ENCODE results near the gene CBR3. TPM values are rescaled to one million over a fixed set of nuclear protein-coding genes. Genes with fewer than 3 reads are reported as not detected.

The CBR3 gene
- total and polyA plus RNA-seq, 7 experiments from 2014 or later: 1.3 to 22.5 (median 5.6) TPM

DNA sequence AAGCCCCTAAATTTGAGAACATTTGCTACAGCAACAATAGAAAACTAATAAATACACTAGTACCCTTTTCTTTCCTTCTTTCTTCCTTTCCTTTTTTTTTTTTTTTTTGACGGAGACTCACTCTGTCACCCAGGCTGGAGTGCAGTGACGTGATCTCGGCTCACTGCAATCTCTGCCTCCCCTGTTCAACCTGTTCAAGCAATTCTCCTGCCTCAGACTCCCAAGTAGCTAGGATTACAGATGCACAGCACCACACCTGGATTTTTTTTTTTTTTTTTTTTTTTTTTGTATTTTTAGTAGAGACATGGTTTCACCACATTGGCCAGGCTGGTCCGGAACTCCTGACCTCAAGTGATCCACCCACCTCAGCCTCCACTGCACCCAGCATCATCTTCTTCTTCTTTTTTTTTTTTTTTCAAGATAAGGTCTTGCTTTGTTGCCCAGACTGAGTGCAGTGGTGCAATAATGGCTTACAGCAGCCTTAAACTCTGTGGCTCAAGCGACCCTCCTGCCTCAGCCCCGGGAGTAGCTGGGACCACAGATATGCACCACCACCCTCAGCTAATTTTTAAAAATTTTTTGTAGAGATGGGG is 19.6 kb upstream of the CBR3 start:
- POLR2A ChIA-PET: interaction anchor here (6.5 kb wide), 1 partner anchor 55 kb away, joined by 30 read pairs; the partner anchor contains the start of gene SETD4
- no peak for DNase-seq
- peaks cover 0 to 2% (median 0%) of the 10 kb centered on the region in 5 donors for H3K27me3 Mint-ChIP-seq
- intact Hi-C loops (cut with micrococcal nuclease): loop anchor here in 1 of 2 donors (10.0 kb wide), 1 partner anchor 710 kb away; no protein-coding TSS in a partner anchor
- peak overlapping the region in 8 of 9 donors; percentile 85 to 98 (median 92) for H3K27ac Mint-ChIP-seq
- ATAC-seq: no peak
- no peak overlapping the region for H3K27ac ChIP-seq (ENCODE audit: low read depth, low read length)
- H3K36me3 Mint-ChIP-seq: no peaks in the 10 kb centered on the region
- H3K9me3 Mint-ChIP-seq: peaks cover 0 to 2% (median 0%) of the 10 kb centered on the region in 11 donors
- peaks cover 0 to 4% (median 0%) of the 10 kb centered on the region in 3 experiments for H3K9me3 ChIP-seq (ENCODE audit: control insufficient read depth in 2 of 3, low read length in 3 of 3)
- H3K4me3 Mint-ChIP-seq: peak overlapping the region in 7 of 10 donors; percentile 35 to 100 (median 67)
- peaks cover 16 to 45% (median 28%) of the 10 kb centered on the region in 7 donors for H3K4me1 Mint-ChIP-seq
- CTCF ChIA-PET: interaction anchor here (0.6 kb wide), 1 partner anchor 21 kb away, joined by 3 read pairs; no protein-coding TSS in a partner anchor
- peaks cover 0 to 19% of the 10 kb centered on the region in 2 donors for H3K4me1 ChIP-seq (ENCODE audit: control insufficient read depth in 2 of 2, insufficient read depth in 2 of 2, low read length in 2 of 2)
- no peak overlapping the region for H3K4me3 ChIP-seq (ENCODE audit: low read length)
- H3K27me3 ChIP-seq (ENCODE audit: control insufficient read depth in 2 of 2, insufficient read depth in 2 of 2, low read length in 2 of 2): no peaks in the 10 kb centered on the region
- H3K36me3 ChIP-seq (ENCODE audit: control insufficient read depth in 2 of 3, insufficient read depth in 3 of 3, low read length in 3 of 3): no peaks in the 10 kb centered on the region

DNA sequence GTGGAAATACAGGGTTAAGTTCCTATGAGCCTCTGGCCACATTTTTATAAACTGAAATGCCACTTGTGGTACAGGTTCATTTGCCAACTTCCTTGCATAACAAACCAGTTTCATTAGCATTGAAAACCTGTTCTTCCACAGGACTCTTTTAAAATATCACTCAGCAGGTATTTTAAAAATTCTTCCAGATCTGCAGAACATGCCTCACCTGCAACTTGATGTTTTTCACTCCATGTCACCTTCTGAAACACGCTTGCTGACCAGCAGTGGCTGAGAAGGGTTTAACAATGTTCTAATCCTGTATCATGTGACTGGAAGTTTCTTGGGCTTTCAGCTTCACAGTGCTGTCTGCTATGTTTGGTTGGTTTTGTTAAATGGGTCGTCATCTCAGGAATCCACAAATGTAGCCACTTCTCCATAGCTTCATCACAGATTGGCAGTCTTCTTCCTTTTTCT is 17.6 kb upstream of the CBR3 start:
- H3K27me3 Mint-ChIP-seq: no peaks in the 10 kb centered on the region
- Histone ChIP-seq H3K36me3 (ENCODE audit: control insufficient read depth in 2 of 3, insufficient read depth in 3 of 3, low read length in 3 of 3) (no peaks in the 10 kb centered on the region), H3K4me3 (ENCODE audit: low read length) (no peak overlapping the region), H3K9me3 (ENCODE audit: control insufficient read depth in 2 of 3, low read length in 3 of 3) (peaks cover 0 to 4% (median 0%) of the 10 kb centered on the region in 3 experiments), H3K4me1 (ENCODE audit: control insufficient read depth in 2 of 2, insufficient read depth in 2 of 2, low read length in 2 of 2) (peaks cover 0 to 19% of the 10 kb centered on the region in 2 donors), H3K27ac (ENCODE audit: low read depth, low read length) (no peak overlapping the region), H3K27me3 (ENCODE audit: control insufficient read depth in 2 of 2, insufficient read depth in 2 of 2, low read length in 2 of 2) (no peaks in the 10 kb centered on the region)
- peaks cover 16 to 43% (median 27%) of the 10 kb centered on the region in 7 donors for H3K4me1 Mint-ChIP-seq
- DNase-seq: no peak
- ChIA-PET POLR2A (interaction anchor here (0.6 to 1.3 kb wide), 2 partner anchors 23 to 1365 kb away, joined by 3 to 4 read pairs; no protein-coding TSS in a partner anchor), CTCF (interaction anchor here (0.6 to 1.6 kb wide), 4 partner anchors 10 to 147 kb away, joined by 3 to 7 read pairs (median 4); no protein-coding TSS in a partner anchor)
- H3K36me3 Mint-ChIP-seq: no peaks in the 10 kb centered on the region
- peak overlapping the region in 1 of 9 donors; percentile 54 for H3K27ac Mint-ChIP-seq
- intact Hi-C loops (cut with micrococcal nuclease): loop anchor here in 1 of 2 donors (10.0 kb wide), 1 partner anchor 713 kb away; no protein-coding TSS in a partner anchor
- no peak overlapping the region for H3K4me3 Mint-ChIP-seq
- ATAC-seq: no peak
- H3K9me3 Mint-ChIP-seq: peaks cover 0 to 2% (median 0%) of the 10 kb centered on the region in 11 donors

DNA sequence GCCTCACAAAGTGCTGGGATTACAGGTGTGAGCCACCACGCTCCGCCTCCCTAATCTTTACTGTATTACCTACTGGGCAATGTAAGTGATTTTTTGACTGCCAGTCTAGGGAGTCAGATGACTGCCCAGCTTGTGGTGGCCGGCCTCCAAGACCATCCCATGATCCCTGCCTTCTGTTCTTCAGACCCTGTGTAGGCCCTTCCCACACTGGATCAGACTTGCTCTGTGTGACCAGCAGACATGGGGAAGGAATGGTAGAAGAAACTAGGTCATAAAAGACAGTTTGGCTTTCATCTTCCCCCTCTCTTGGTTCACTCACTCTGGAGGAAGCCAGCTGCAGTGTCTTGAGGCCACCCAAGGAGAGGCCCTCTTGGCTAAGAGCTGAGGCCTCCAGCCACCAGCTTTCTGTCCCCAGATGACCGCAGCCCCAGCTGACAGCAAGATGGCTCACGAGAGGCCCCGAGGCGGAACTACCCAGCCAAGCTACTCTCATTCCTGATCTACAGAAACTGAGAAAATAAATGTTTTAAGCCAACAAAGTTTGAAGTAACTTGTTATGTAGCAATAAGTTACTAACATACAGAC is 14.5 kb upstream of the CBR3 start:
- POLR2A ChIA-PET: interaction anchor here (0.7 kb wide), 1 partner anchor 1977 kb away, joined by 3 read pairs; no protein-coding TSS in a partner anchor
- intact Hi-C loops (cut with micrococcal nuclease): no loop called here
- CTCF ChIA-PET: no interaction called here
- Histone ChIP-seq H3K4me3 (ENCODE audit: low read length) (no peak overlapping the region), H3K4me1 (ENCODE audit: control insufficient read depth in 2 of 2, insufficient read depth in 2 of 2, low read length in 2 of 2) (peaks cover 0 to 2% of the 10 kb centered on the region in 2 donors), H3K27me3 (ENCODE audit: control insufficient read depth in 2 of 2, insufficient read depth in 2 of 2, low read length in 2 of 2) (no peaks in the 10 kb centered on the region), H3K9me3 (ENCODE audit: control insufficient read depth in 2 of 3, low read length in 3 of 3) (peaks cover 0 to 4% (median 0%) of the 10 kb centered on the region in 3 experiments), H3K36me3 (ENCODE audit: control insufficient read depth in 2 of 3, insufficient read depth in 3 of 3, low read length in 3 of 3) (no peaks in the 10 kb centered on the region), H3K27ac (ENCODE audit: low read depth, low read length) (no peak overlapping the region)
- Mint-ChIP-seq H3K27ac (no peak overlapping the region), H3K27me3 (peaks cover 0 to 3% (median 0%) of the 10 kb centered on the region in 5 donors), H3K4me3 (no peak overlapping the region), H3K4me1 (peaks cover 2 to 19% (median 9%) of the 10 kb centered on the region in 7 donors), H3K36me3 (no peaks in the 10 kb centered on the region), H3K9me3 (no peaks in the 10 kb centered on the region)
- ATAC-seq: no peak
- no peak for DNase-seq

DNA sequence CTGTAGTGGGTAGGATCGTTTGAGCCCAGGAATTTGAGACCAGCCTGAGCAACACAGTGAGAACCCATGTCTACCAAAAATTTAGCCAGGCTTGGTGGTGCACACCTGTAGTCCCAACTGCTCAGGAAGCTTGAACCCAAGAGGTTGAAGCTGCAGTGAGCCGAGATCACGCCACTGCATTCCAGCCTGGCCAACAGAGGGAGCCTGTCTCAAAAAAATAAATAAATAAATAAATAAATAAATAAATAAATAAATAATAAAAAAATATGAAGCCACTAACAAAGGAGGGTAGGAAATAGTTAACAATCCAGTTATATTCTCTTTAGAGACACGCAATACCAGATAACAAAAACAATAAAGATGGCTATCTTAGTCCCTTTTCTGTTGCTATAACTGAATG is 11.9 kb upstream of the CBR3 start:
- no peak overlapping the region for H3K27ac Mint-ChIP-seq
- ChIA-PET CTCF (interaction anchor here (0.6 to 1.5 kb wide), 5 partner anchors 9 to 28 kb away, joined by 3 to 4 read pairs (median 4); no protein-coding TSS in a partner anchor), POLR2A (interaction anchor here (0.6 to 1.1 kb wide), 3 partner anchors 12 to 19 kb away, joined by 3 to 4 read pairs (median 3); partner anchors contain the start of gene CBR3)
- H3K4me3 Mint-ChIP-seq: no peak overlapping the region
- Histone ChIP-seq H3K27ac (ENCODE audit: low read depth, low read length) (no peak overlapping the region), H3K4me1 (ENCODE audit: control insufficient read depth in 2 of 2, insufficient read depth in 2 of 2, low read length in 2 of 2) (peaks cover 0 to 4% of the 10 kb centered on the region in 2 donors), H3K9me3 (ENCODE audit: control insufficient read depth in 2 of 3, low read length in 3 of 3) (no peaks in the 10 kb centered on the region), H3K36me3 (ENCODE audit: control insufficient read depth in 2 of 3, insufficient read depth in 3 of 3, low read length in 3 of 3) (no peaks in the 10 kb centered on the region), H3K27me3 (ENCODE audit: control insufficient read depth in 2 of 2, insufficient read depth in 2 of 2, low read length in 2 of 2) (no peaks in the 10 kb centered on the region), H3K4me3 (ENCODE audit: low read length) (no peak overlapping the region)
- H3K4me1 Mint-ChIP-seq: peaks cover 3 to 13% (median 11%) of the 10 kb centered on the region in 7 donors
- intact Hi-C loops (cut with micrococcal nuclease): no loop called here
- no peak for DNase-seq
- H3K27me3 Mint-ChIP-seq: peaks cover 0 to 3% (median 0%) of the 10 kb centered on the region in 5 donors
- no peaks in the 10 kb centered on the region for H3K9me3 Mint-ChIP-seq
- no peak for ATAC-seq
- H3K36me3 Mint-ChIP-seq: no peaks in the 10 kb centered on the region

DNA sequence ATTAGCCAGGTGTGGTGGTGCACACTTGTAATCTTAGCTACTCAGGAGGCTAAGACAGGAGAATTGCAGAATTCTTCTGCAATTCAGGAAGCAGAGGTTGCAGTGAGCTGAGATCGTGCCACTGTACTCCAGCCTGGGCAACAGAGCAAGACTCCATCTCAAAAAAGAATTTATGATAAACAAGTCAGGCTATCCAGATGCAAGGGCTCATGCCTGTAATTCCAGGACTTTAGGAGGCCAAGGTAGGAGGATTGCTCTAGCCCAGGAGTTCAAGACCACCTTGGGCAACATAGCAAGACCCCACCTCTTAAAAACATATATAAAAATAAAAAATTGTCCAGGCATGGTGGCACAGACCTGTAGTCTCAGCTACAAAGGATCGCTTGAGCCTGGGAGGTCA is 10.5 kb upstream of the CBR3 start:
- POLR2A ChIA-PET: interaction anchor here (0.7 to 1.1 kb wide), 2 partner anchors 10 to 11 kb away, joined by 4 read pairs; partner anchors contain the start of gene CBR3
- ATAC-seq (no peak), DNase-seq (no peak)
- Mint-ChIP-seq H3K27ac (no peak overlapping the region), H3K36me3 (no peaks in the 10 kb centered on the region), H3K4me1 (peaks cover 5 to 24% (median 18%) of the 10 kb centered on the region in 7 donors), H3K27me3 (peaks cover 0 to 7% (median 0%) of the 10 kb centered on the region in 5 donors), H3K9me3 (no peaks in the 10 kb centered on the region), H3K4me3 (no peak overlapping the region)
- intact Hi-C loops (cut with micrococcal nuclease): loop anchor here in 1 of 2 donors (2.0 kb wide), 1 partner anchor 16 kb away; no protein-coding TSS in a partner anchor
- CTCF ChIA-PET: interaction anchor here (0.6 to 1.9 kb wide), 4 partner anchors 10 to 60 kb away, joined by 3 to 7 read pairs (median 4); no protein-coding TSS in a partner anchor
- H3K4me3 ChIP-seq (ENCODE audit: low read length): no peak overlapping the region
- no peaks in the 10 kb centered on the region for H3K9me3 ChIP-seq (ENCODE audit: control insufficient read depth in 2 of 3, low read length in 3 of 3)
- peaks cover 0 to 7% of the 10 kb centered on the region in 2 donors for H3K4me1 ChIP-seq (ENCODE audit: control insufficient read depth in 2 of 2, insufficient read depth in 2 of 2, low read length in 2 of 2)
- no peak overlapping the region for H3K27ac ChIP-seq (ENCODE audit: low read depth, low read length)
- no peaks in the 10 kb centered on the region for H3K36me3 ChIP-seq (ENCODE audit: control insufficient read depth in 2 of 3, insufficient read depth in 3 of 3, low read length in 3 of 3)
- H3K27me3 ChIP-seq (ENCODE audit: control insufficient read depth in 2 of 2, insufficient read depth in 2 of 2, low read length in 2 of 2): no peaks in the 10 kb centered on the region

DNA sequence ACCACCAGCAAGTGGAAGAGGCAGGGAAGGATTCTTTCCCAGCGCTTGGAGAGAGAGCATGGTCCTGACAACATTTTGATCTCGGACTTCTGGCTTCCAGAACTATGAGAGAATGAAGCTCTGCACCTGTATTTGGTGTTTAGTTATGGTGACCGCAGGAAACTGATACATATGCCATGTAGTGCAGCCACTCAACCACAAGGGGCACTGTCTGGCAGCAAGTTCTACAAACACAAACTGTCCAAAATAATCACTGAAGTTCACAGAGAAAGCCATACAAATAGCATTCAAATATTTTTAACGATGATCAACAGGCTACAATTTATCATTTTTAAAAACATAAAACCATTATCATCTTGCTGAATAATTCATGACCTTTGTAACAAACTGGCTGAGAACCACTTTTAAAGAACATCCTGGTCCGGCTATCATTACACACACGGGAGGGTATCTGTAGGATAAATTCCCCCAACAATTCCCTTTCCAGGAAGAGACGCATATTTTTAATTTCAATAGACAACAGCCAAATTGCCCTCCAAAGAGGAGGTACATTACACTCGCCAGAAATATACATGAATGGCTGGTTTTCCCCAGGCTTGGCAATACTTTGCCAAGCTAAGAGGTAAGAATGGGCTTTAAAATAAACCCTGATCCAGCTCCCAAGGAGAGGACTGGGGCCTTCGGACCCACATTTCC is 9.2 kb upstream of the CBR3 start:
- H3K27ac ChIP-seq (ENCODE audit: low read depth, low read length): no peak overlapping the region
- Mint-ChIP-seq H3K27ac (peak overlapping the region in 3 of 9 donors; percentile 41 to 72 (median 43)), H3K4me3 (peak overlapping the region in 1 of 10 donors; percentile 78), H3K9me3 (no peaks in the 10 kb centered on the region), H3K27me3 (peaks cover 0 to 8% (median 0%) of the 10 kb centered on the region in 5 donors), H3K36me3 (peaks cover 0 to 2% (median 0%) of the 10 kb centered on the region in 5 donors), H3K4me1 (peaks cover 10 to 31% (median 25%) of the 10 kb centered on the region in 7 donors)
- ChIA-PET CTCF (interaction anchor here (0.6 to 2.1 kb wide), 4 partner anchors 10 to 85 kb away, joined by 3 to 7 read pairs (median 5); partner anchors contain the start of gene CBR3), POLR2A (interaction anchor here (1.0 kb wide), 1 partner anchor 11 kb away, joined by 3 read pairs; no protein-coding TSS in a partner anchor)
- peak in 7 of 9 donors; percentile 26 to 59 (median 49) for DNase-seq
- no peaks in the 10 kb centered on the region for H3K36me3 ChIP-seq (ENCODE audit: control insufficient read depth in 2 of 3, insufficient read depth in 3 of 3, low read length in 3 of 3)
- peak; percentile 76 for ATAC-seq
- peaks cover 3 to 13% of the 10 kb centered on the region in 2 donors for H3K4me1 ChIP-seq (ENCODE audit: control insufficient read depth in 2 of 2, insufficient read depth in 2 of 2, low read length in 2 of 2)
- no peaks in the 10 kb centered on the region for H3K9me3 ChIP-seq (ENCODE audit: control insufficient read depth in 2 of 3, low read length in 3 of 3)
- intact Hi-C loops (cut with micrococcal nuclease): loop anchor here (1.0 to 2.0 kb wide), 2 partner anchors 10 to 15 kb away; partner anchors contain the start of gene CBR3 (in 1 of the 2)
- H3K27me3 ChIP-seq (ENCODE audit: control insufficient read depth in 2 of 2, insufficient read depth in 2 of 2, low read length in 2 of 2): no peaks in the 10 kb centered on the region
- H3K4me3 ChIP-seq (ENCODE audit: low read length): no peak overlapping the region
